GM23338 (cell line): ENCODE results near the gene CMC1. TPM values are rescaled to one million over a fixed set of nuclear protein-coding genes. Genes with fewer than 3 reads are reported as not detected.

Experiments
- ATAC-seq: fragments of 200-7000 bp; cut with Tn5 transposase; 3 replicates; pipeline ENCODE4 v1.9.1; 2020
- DNase-seq: peaks from one replicate; pipeline ENCODE4 v3.0.0-alpha.2; 2015; ENCODE audit warnings: low spot score
- H2AFZ ChIP-seq: fragments of 200-600 bp; sonication (generic); 2 replicates; pipeline ENCODE4 v1.8.0; 2016; ENCODE audit warnings: antibody characterized with exemption, mild to moderate bottlenecking, moderate library complexity
- H3F3A ChIP-seq: fragments of 200-600 bp; sonication (generic); replicated peaks from 2 replicates; pipeline ENCODE4 v1.8.0; 2017; ENCODE audit warnings: antibody characterized with exemption, mixed run types, low read depth
- H3K27ac ChIP-seq: fragments of 200-600 bp; sonication (generic); 2 replicates; pipeline ENCODE4 v1.6.1; 2016; ENCODE audit warnings: low read depth
- H3K27me3 ChIP-seq: fragments of 200-600 bp; sonication (generic); 2 replicates; pipeline ENCODE4 v1.8.0; 2016; ENCODE audit warnings: mild to moderate bottlenecking, mixed run types, moderate library complexity; ENCODE audit not compliant: insufficient read depth
- H3K36me3 ChIP-seq: fragments of 200-600 bp; sonication (generic); 2 replicates; pipeline ENCODE4 v1.8.0; 2016; ENCODE audit warnings: mild to moderate bottlenecking; ENCODE audit not compliant: insufficient read depth
- H3K4me1 ChIP-seq: fragments of 200-600 bp; sonication (generic); 2 replicates; pipeline ENCODE4 v1.8.0; 2016; ENCODE audit warnings: mild to moderate bottlenecking, moderate library complexity; ENCODE audit not compliant: insufficient read depth
- H3K4me2 ChIP-seq: fragments of 200-600 bp; sonication (generic); 2 replicates; pipeline ENCODE4 v1.7.1; 2017; ENCODE audit warnings: mixed run types
- H3K4me3 ChIP-seq: fragments of 200-600 bp; sonication (generic); 2 replicates; pipeline ENCODE4 v1.6.1; 2016; ENCODE audit warnings: mixed run types
- H3K79me2 ChIP-seq: fragments of 200-600 bp; sonication (generic); replicated peaks from 2 replicates; pipeline ENCODE4 v1.8.0; 2017; ENCODE audit warnings: mild to moderate bottlenecking; ENCODE audit not compliant: insufficient read depth
- H3K9me2 ChIP-seq: fragments of 200-600 bp; sonication (generic); 2 replicates; pipeline ENCODE4 v1.8.0; 2017; ENCODE audit not compliant: insufficient read depth
- H4K20me1 ChIP-seq: fragments of 200-600 bp; sonication (generic); replicated peaks from 2 replicates; pipeline ENCODE4 v1.8.0; 2017; ENCODE audit warnings: mild to moderate bottlenecking; ENCODE audit not compliant: insufficient read depth
- H3K27ac Mint-ChIP-seq: 2 replicates; pipeline ENCODE4 v1.8.0; 2020; ENCODE audit warnings: inconsistent platforms, mild to moderate bottlenecking, moderate library complexity, mixed read lengths
- H3K27me3 Mint-ChIP-seq: 3 replicates; pipeline ENCODE4 v1.8.0; 2022; ENCODE audit warnings: low read depth, mild to moderate bottlenecking, moderate library complexity, mixed read lengths, inconsistent platforms; ENCODE audit not compliant: insufficient read depth, poor library complexity
- H3K36me3 Mint-ChIP-seq: 3 replicates; pipeline ENCODE4 v1.8.0; 2021; ENCODE audit warnings: low read depth, mild to moderate bottlenecking, inconsistent platforms, moderate library complexity, mixed read lengths
- H3K4me1 Mint-ChIP-seq: 3 replicates; pipeline ENCODE4 v1.8.0; 2020; ENCODE audit warnings: mild to moderate bottlenecking, inconsistent platforms, mixed read lengths
- H3K4me3 Mint-ChIP-seq: 3 replicates; pipeline ENCODE4 v1.8.0; 2021; ENCODE audit warnings: moderate library complexity, mild to moderate bottlenecking, inconsistent platforms, mixed read lengths
- H3K9me3 Mint-ChIP-seq: 3 replicates; pipeline ENCODE4 v1.8.0; 2020; ENCODE audit warnings: moderate library complexity, mild to moderate bottlenecking, inconsistent platforms, mixed read lengths
- CREB1 ChIP-seq: fragments of 250-450 bp; sonication (Bioruptor Pico); IDR thresholded peaks from 2 replicates; pipeline ENCODE4 v1.5.0; 2020; ENCODE audit warnings: low read depth, mild to moderate bottlenecking, moderate library complexity
- CTCF ChIP-seq, 2 experiments: fragments of 200-600 bp in 1 of 2; sonication (generic) in 1 of 2; conservative IDR thresholded peaks; 2 replicates each; pipeline versions ENCODE4 v1.5.1 to v1.6.1; 2016 to 2017; ENCODE audit warnings: antibody characterized with exemption in 2 of 2, low read depth in 2 of 2, mild to moderate bottlenecking in 2 of 2, moderate library complexity in 1 of 2
- JUNB ChIP-seq: IDR thresholded peaks from one replicate; pipeline ENCODE4 v1.6.1; 2016; ENCODE audit warnings: antibody characterized with exemption; ENCODE audit not compliant: unreplicated experiment
- NANOG ChIP-seq: IDR thresholded peaks from 2 replicates; pipeline ENCODE4 v1.6.1; 2016; ENCODE audit warnings: antibody characterized with exemption, borderline replicate concordance
- POLR2AphosphoS5 ChIP-seq: IDR thresholded peaks from 2 replicates; pipeline ENCODE4 v1.6.1; 2016; ENCODE audit warnings: antibody characterized with exemption, low read depth
- REST ChIP-seq: IDR thresholded peaks from one replicate; pipeline ENCODE4 v1.6.1; 2018; ENCODE audit warnings: antibody characterized with exemption; ENCODE audit not compliant: unreplicated experiment
- ZNF331 ChIP-seq: fragments of 250-450 bp; sonication (Bioruptor Pico); IDR thresholded peaks from 2 replicates; pipeline ENCODE4 v1.5.0; 2020; ENCODE audit warnings: low read depth, mild to moderate bottlenecking, moderate library complexity
- polyA plus RNA-seq: library from polyadenylated mRNA; unstranded; fragments of >200 nt; fragmentation: Nextera tagmentation; extraction: Ambion mirVana; gene quantifications from 2 replicates; pipeline ENCODE4 v1.2.1, GENCODE V29; 2016
- total RNA-seq: library from RNA; depleted of rRNA; stranded (reverse); fragments of >200 nt; shearing (Covaris generic); gene quantifications from 2 replicates; pipeline ENCODE4 v1.2.3, GENCODE V29; 2014
- TF ChIP-seq, protein P1 (sequence below): IDR thresholded peaks from 2 replicates; pipeline ENCODE4 v1.6.1; 2016; ENCODE audit warnings: antibody characterized with exemption

Gene CMC1
- total and polyA plus RNA-seq, 2 experiments from 2014 or later: 9.2 to 144 TPM

GRCh38 chr3:28218917-28219198, 22.6 kb upstream of the CMC1 start (continued):
- TF ChIP-seq CTCF (conservative IDR thresholded peaks at IDR 0.05; ENCODE audit: low read depth in 2 of 2) (no peak), NANOG (no peak), POLR2AphosphoS5 (no peak)
- TF ChIP-seq, protein P1, sequence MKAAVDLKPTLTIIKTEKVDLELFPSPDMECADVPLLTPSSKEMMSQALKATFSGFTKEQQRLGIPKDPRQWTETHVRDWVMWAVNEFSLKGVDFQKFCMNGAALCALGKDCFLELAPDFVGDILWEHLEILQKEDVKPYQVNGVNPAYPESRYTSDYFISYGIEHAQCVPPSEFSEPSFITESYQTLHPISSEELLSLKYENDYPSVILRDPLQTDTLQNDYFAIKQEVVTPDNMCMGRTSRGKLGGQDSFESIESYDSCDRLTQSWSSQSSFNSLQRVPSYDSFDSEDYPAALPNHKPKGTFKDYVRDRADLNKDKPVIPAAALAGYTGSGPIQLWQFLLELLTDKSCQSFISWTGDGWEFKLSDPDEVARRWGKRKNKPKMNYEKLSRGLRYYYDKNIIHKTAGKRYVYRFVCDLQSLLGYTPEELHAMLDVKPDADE: no peak

DNA sequence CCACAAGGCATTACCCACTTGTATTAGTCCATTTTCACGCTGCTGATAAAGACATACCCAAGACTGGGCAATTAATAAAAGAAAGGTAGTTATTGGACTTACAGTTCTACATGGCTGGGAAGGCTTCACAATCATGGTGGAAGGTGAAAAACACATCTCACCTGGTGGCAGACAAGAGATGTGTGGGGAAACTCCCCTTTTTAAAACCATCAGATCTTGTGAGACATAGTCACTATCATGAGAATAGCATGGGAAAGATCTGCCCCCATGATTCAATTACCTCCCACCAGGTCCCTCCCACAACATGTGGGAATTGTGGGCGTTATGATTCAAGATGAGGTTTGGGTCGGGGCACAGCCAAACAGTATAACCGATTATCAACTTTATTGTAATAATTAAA, 17.0 kb upstream of the CMC1 start:
- H3K9me2 ChIP-seq: 0 out of 2 replicates have a peak, but pooled peaks cover 4% of the 10 kb centered on the region
- Mint-ChIP-seq H3K4me1 (peaks cover 3% of the 10 kb centered on the region; the same call in 2 of the 3 replicates), H3K4me3 (no peak overlapping the region), H3K27me3 (no peaks in the 10 kb centered on the region), H3K27ac (no peak overlapping the region), H3K9me3 (no peaks in the 10 kb centered on the region), H3K36me3 (no peaks in the 10 kb centered on the region)
- H3K27me3 ChIP-seq: no peaks in the 10 kb centered on the region
- H3F3A ChIP-seq: no peaks in the 10 kb centered on the region
- no peak overlapping the region for H3K4me3 ChIP-seq
- H3K27ac ChIP-seq: no peak overlapping the region
- DNase-seq: no peak
- no peaks in the 10 kb centered on the region for H3K36me3 ChIP-seq
- H4K20me1 ChIP-seq: no peaks in the 10 kb centered on the region
- no peaks in the 10 kb centered on the region for H3K79me2 ChIP-seq
- ATAC-seq: no peak
- no peak overlapping the region for H3K4me2 ChIP-seq
- TF ChIP-seq ZNF331 (CRISPR knock-in tag): no peak
- no peak for TF ChIP-seq POLR2AphosphoS5
- TF ChIP-seq CREB1 (CRISPR knock-in tag): no peak
- TF ChIP-seq, protein P1: no peak
- no peak overlapping the region for H2AFZ ChIP-seq
- H3K4me1 ChIP-seq: no peaks in the 10 kb centered on the region

DNA sequence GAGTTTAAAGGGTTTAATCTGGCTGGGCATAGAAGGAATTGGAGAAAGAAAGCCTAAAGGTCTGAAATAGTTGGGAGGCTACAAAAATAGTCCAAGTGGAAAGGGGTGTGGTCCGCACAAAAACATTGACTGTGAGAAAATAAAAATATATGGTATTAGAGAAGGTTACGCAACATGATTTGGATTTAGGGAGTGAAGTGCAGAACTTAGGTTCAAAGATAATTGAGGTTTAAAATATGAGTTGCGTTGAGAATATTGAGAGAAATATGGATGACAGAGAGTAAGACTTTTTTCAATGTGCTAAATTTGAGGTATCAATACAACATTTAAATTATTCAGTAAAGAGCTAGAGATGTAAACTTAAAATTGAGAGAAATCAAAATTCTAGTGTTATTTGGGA, 15.4 kb upstream of the CMC1 start:
- no peaks in the 10 kb centered on the region for H3F3A ChIP-seq
- Mint-ChIP-seq H3K4me3 (no peak overlapping the region), H3K27ac (no peak overlapping the region), H3K4me1 (peaks cover 3% of the 10 kb centered on the region; the same call in 2 of the 3 replicates), H3K36me3 (no peaks in the 10 kb centered on the region), H3K9me3 (no peaks in the 10 kb centered on the region), H3K27me3 (no peaks in the 10 kb centered on the region)
- no peaks in the 10 kb centered on the region for H3K79me2 ChIP-seq
- no peaks in the 10 kb centered on the region for H3K4me1 ChIP-seq
- no peak overlapping the region for H3K27ac ChIP-seq
- no peaks in the 10 kb centered on the region for H3K36me3 ChIP-seq
- DNase-seq (no peak), ATAC-seq (no peak)
- no peak overlapping the region for H3K4me3 ChIP-seq
- H3K9me2 ChIP-seq: 0 out of 2 replicates have a peak, but pooled peaks cover 4% of the 10 kb centered on the region
- no peaks in the 10 kb centered on the region for H4K20me1 ChIP-seq
- no peak overlapping the region for H3K4me2 ChIP-seq
- TF ChIP-seq NANOG (no peak), REST (no peak), JUNB (no peak), CREB1 (CRISPR knock-in tag) (no peak)
- H3K27me3 ChIP-seq: no peaks in the 10 kb centered on the region
- H2AFZ ChIP-seq: no peak overlapping the region
